Mesendoderm (in vitro differentiated cells): ENCODE measurements around the gene SCUBE3.
A peak's percentile ranks its signal among the peaks of the same experiment; 100 is the strongest.

Experiments
- DNase-seq: peaks from one replicate; pipeline ENCODE4 v3.0.0; 2013
- H2AK5ac ChIP-seq: 2 replicates; pipeline ENCODE4 v1.6.1; 2013; ENCODE audit warnings: low read length, inconsistent platforms
- H2BK120ac ChIP-seq: 2 replicates; pipeline ENCODE4 v1.6.1; 2013; ENCODE audit warnings: low read depth, mild to moderate bottlenecking, low read length, moderate library complexity, mixed read lengths
- H2BK15ac ChIP-seq: replicated peaks from 2 replicates; pipeline ENCODE4 v1.6.1; 2013; ENCODE audit warnings: low read depth, mild to moderate bottlenecking, moderate library complexity
- H2BK5ac ChIP-seq: 2 replicates; pipeline ENCODE4 v1.6.1; 2013; ENCODE audit warnings: low read length, inconsistent platforms
- H3K18ac ChIP-seq: 2 replicates; pipeline ENCODE4 v1.6.1; 2013; ENCODE audit warnings: mild to moderate bottlenecking, low read length, mixed read lengths
- H3K23ac ChIP-seq: one replicate; pipeline ENCODE4 v1.6.1; 2013; ENCODE audit warnings: low read length
- H3K27ac ChIP-seq: 2 replicates; pipeline ENCODE4 v1.5.1; 2013; ENCODE audit warnings: low read depth, mild to moderate bottlenecking, inconsistent platforms, low read length, moderate library complexity
- H3K27me3 ChIP-seq: 2 replicates; pipeline ENCODE4 v1.6.1; 2013; ENCODE audit warnings: low read length, control low read depth, mild to moderate bottlenecking, inconsistent platforms; ENCODE audit not compliant: insufficient read depth, poor library complexity
- H3K36me3 ChIP-seq: 2 replicates; pipeline ENCODE4 v1.6.1; 2013; ENCODE audit warnings: low read length, inconsistent platforms; ENCODE audit not compliant: control insufficient read depth, insufficient read depth
- H3K4ac ChIP-seq: one replicate; pipeline ENCODE4 v1.6.1; 2013; ENCODE audit warnings: low read depth, mild to moderate bottlenecking, low read length, moderate library complexity
- H3K4me1 ChIP-seq: 2 replicates; pipeline ENCODE4 v1.6.1; 2013; ENCODE audit warnings: low read depth, low read length, inconsistent platforms; ENCODE audit not compliant: control insufficient read depth
- H3K4me2 ChIP-seq: 2 replicates; pipeline ENCODE4 v1.6.1; 2013; ENCODE audit warnings: low read length
- H3K4me3 ChIP-seq: 2 replicates; pipeline ENCODE4 v1.5.1; 2013; ENCODE audit warnings: mild to moderate bottlenecking, low read length
- H3K56ac ChIP-seq: one replicate; pipeline ENCODE4 v1.6.1; 2013; ENCODE audit warnings: low read length
- H3K79me1 ChIP-seq: 2 replicates; pipeline ENCODE4 v1.6.1; 2013; ENCODE audit warnings: low read length, inconsistent platforms
- H3K79me2 ChIP-seq: 2 replicates; pipeline ENCODE4 v1.6.1; 2013; ENCODE audit warnings: mild to moderate bottlenecking, low read length; ENCODE audit not compliant: control insufficient read depth, insufficient read depth
- H3K9ac ChIP-seq: 2 replicates; pipeline ENCODE4 v1.6.1; 2013; ENCODE audit warnings: low read length, inconsistent platforms
- H4K5ac ChIP-seq: one replicate; pipeline ENCODE4 v1.6.1; 2013; ENCODE audit warnings: low read length
- H4K8ac ChIP-seq: one replicate; pipeline ENCODE4 v1.6.1; 2013; ENCODE audit warnings: low read depth, mild to moderate bottlenecking, control low read depth, low read length, moderate library complexity
- WGBS: extraction: QIAGEN DNeasy Blood & Tissue Kit; methylation state at CpG from one replicate; pipeline ENCODE4 v1.1.7; 2013; ENCODE audit warnings: low lambda C conversion rate, missing lambda C conversion rate; ENCODE audit not compliant: insufficient coverage; ENCODE audit errors: extremely low coverage; 5-methylcytosine and 5-hydroxymethylcytosine counted together

Gene SCUBE3

GRCh38 chr6:35178012-35178411 is 35.7 kb upstream of the SCUBE3 start:
- DNase-seq = no peak
- Histone ChIP-seq H4K5ac (no peak overlapping the region), H3K9ac (no peak overlapping the region)

DNA sequence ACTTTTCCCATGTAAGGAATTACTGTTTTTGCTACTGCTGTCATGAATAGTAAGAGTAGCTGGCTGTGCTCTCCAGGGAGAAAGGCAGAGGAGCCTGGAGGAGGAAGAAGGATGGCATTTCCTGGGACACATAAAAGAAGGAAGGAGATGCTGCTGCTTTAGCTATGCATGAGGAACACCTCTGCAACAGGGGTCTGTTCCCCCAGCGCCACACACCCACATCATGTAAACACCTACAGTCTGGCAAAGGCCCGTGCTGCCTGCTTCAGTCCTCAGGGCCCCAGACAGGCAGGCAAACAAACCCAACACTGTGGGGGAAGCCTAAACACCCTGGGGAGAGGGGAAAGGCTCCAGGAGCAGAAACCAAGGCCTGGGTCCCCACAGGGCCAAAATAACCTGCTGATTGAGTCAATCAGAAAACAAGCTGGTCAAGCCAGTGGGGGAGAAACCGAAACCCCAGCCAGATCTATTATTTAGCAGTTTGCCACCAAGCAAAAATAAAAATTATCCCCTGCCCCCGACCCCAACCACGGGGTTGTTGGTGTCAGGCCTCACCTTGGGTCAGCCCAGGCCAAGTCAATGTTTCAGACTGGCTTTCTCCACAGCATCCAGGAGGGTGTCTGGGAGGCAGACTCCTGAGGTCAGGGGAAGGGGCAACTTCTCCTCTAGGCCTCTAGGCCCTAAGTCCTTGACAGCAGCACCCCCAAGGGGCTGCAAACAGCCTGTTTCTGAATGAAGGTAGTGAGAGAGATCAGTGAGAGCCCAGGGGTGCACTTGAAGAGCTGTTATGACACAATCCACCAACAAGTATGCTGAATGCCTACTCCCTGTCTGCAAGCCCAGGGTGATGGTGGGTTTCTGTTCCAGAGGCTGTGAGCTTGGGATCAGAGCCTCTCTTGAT is 34.6 kb upstream of the SCUBE3 start:
- Histone ChIP-seq H4K5ac (no peak overlapping the region), H3K4me1 (no peaks in the 10 kb centered on the region), H3K56ac (no peak overlapping the region), H3K23ac (no peak overlapping the region), H2AK5ac (no peak overlapping the region), H3K27ac (no peak overlapping the region), H3K27me3 (no peaks in the 10 kb centered on the region), H3K79me1 (no peaks in the 10 kb centered on the region), H2BK15ac (no peak overlapping the region), H3K18ac (no peak overlapping the region), H3K9ac (no peak overlapping the region), H3K4me3 (no peak overlapping the region), H3K4me2 (no peak overlapping the region), H2BK120ac (no peak overlapping the region), H2BK5ac (no peak overlapping the region), H3K36me3 (no peaks in the 10 kb centered on the region), H3K4ac (no peak overlapping the region), H3K79me2 (no peaks in the 10 kb centered on the region), H4K8ac (no peak overlapping the region)
- peak; percentile 41 for DNase-seq
- WGBS = no CpG with 5 or more reads among the region's 5 CpGs

More at GRCh38 chr6:35178012-35178411, 35.7 kb upstream of the SCUBE3 start:
- Histone ChIP-seq H3K79me1 (no peaks in the 10 kb centered on the region), H2BK15ac (no peak overlapping the region), H3K4me2 (no peak overlapping the region), H4K8ac (no peak overlapping the region), H2BK120ac (no peak overlapping the region), H3K36me3 (no peaks in the 10 kb centered on the region), H3K4me3 (no peak overlapping the region), H2AK5ac (no peak overlapping the region), H3K18ac (peak overlapping the region; percentile 5), H3K4ac (no peak overlapping the region), H3K27ac (no peak overlapping the region), H3K4me1 (no peaks in the 10 kb centered on the region), H3K27me3 (no peaks in the 10 kb centered on the region), H3K23ac (no peak overlapping the region), H3K56ac (no peak overlapping the region), H3K79me2 (no peaks in the 10 kb centered on the region), H2BK5ac (no peak overlapping the region)
- no CpG with 5 or more reads among the region's 2 CpGs for WGBS

GRCh38 chr6:35179901-35180535 is 33.7 kb upstream of the SCUBE3 start:
- Histone ChIP-seq H3K9ac (no peak overlapping the region), H3K79me1 (no peaks in the 10 kb centered on the region), H3K27me3 (no peaks in the 10 kb centered on the region), H3K18ac (no peak overlapping the region), H3K4me2 (no peak overlapping the region), H2AK5ac (no peak overlapping the region), H3K27ac (no peak overlapping the region), H2BK5ac (no peak overlapping the region), H3K79me2 (no peaks in the 10 kb centered on the region), H2BK15ac (no peak overlapping the region), H3K4me1 (no peaks in the 10 kb centered on the region), H3K4me3 (no peak overlapping the region), H4K5ac (no peak overlapping the region), H3K23ac (no peak overlapping the region), H3K36me3 (no peaks in the 10 kb centered on the region), H3K4ac (no peak overlapping the region), H2BK120ac (no peak overlapping the region), H3K56ac (no peak overlapping the region), H4K8ac (no peak overlapping the region)
- no CpG with 5 or more reads among the region's 2 CpGs for WGBS
- DNase-seq = no peak

GRCh38 chr6:35181308-35181932 is 32.3 kb upstream of the SCUBE3 start:
- Histone ChIP-seq H3K27me3 (no peaks in the 10 kb centered on the region), H3K4me1 (peaks cover 6% of the 10 kb centered on the region), H3K4me3 (no peak overlapping the region), H3K23ac (no peak overlapping the region), H2BK120ac (no peak overlapping the region), H3K4me2 (no peak overlapping the region), H4K8ac (no peak overlapping the region), H3K79me1 (no peaks in the 10 kb centered on the region), H3K79me2 (no peaks in the 10 kb centered on the region), H2BK15ac (no peak overlapping the region), H3K9ac (no peak overlapping the region), H3K4ac (no peak overlapping the region), H3K18ac (no peak overlapping the region), H2AK5ac (no peak overlapping the region), H2BK5ac (no peak overlapping the region), H3K36me3 (no peaks in the 10 kb centered on the region), H3K56ac (no peak overlapping the region), H3K27ac (no peak overlapping the region), H4K5ac (no peak overlapping the region)
- DNase-seq = peak; percentile 23
- no CpG with 5 or more reads among the region's 5 CpGs for WGBS

DNA sequence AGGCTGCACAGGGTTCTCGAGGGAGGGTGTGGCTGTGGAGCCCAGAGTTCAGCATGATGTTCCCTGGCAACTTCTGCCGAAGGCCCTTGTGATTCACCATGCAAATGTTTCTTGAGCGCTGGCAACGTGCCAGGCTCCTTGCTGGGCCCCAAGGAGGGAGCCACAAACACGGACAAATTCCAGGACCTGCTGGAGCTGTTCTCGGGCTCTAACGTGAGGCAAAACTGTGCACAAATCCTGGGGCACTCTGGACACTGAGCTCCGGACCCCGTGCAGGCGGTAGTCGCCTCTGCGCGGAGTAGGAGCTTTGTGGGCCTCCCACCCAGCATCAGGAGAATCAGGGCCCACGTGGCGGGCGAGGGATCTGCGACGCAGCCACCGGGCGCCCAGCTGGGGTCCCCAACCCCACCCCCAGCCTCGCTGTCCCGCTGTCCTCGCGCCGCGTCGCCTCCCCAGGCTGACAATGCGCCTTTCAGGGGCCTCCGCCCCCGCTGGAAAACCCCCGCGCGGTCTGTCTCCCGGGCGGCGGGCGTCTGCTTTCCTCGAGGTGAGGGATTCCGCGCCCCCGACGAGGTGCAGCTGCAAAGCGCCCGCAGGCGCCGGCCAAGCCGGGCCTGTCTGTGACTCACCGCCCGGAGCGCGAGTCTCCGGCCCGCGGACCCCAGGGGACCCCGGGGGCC is 31.7 kb upstream of the SCUBE3 start:
- no CpG with 5 or more reads among the region's 55 CpGs for WGBS
- DNase-seq = peak; percentile 52
- Histone ChIP-seq H3K4me3 (no peak overlapping the region), H3K36me3 (no peaks in the 10 kb centered on the region), H3K18ac (peak overlapping the region; percentile 8), H3K27me3 (no peaks in the 10 kb centered on the region), H4K5ac (no peak overlapping the region), H3K4me2 (no peak overlapping the region), H3K4me1 (peaks cover 6% of the 10 kb centered on the region), H2BK5ac (no peak overlapping the region), H2AK5ac (no peak overlapping the region), H3K79me1 (no peaks in the 10 kb centered on the region), H3K56ac (no peak overlapping the region), H3K9ac (no peak overlapping the region), H4K8ac (no peak overlapping the region), H3K23ac (no peak overlapping the region), H3K4ac (no peak overlapping the region), H3K79me2 (no peaks in the 10 kb centered on the region), H2BK120ac (no peak overlapping the region), H3K27ac (no peak overlapping the region), H2BK15ac (no peak overlapping the region)
